HG02885 (cell line): Measurements from ENCODE around the gene ALOX12.
"Not testable (repeated sequence)": the region's sequence is repeated elsewhere in the genome, so short reads cannot be mapped to it uniquely, and the experiment has no call there.

ENCODE experiments used
- ATAC-seq: cut with Tn5 transposase; IDR thresholded peaks from one replicate; pipeline ENCODE4 v1.9.1; 2021; ENCODE audit warnings: mild to moderate bottlenecking; ENCODE audit not compliant: unreplicated experiment, poor library complexity

ALOX12 gene

GRCh38 chr17:6995500-6996255 is at the start of gene ALOX12:
ALOX12 (plus strand) TSS chr17:6996049; CDS start chr17:6996118, 69 bp downstream.
- ATAC-seq = no peak

- ATAC-seq = no peak
Measured at GRCh38 chr17:6947745-6948144, 48.1 kb upstream of the ALOX12 start.

- ATAC-seq = no peak
Measured at GRCh38 chr17:6948562-6948961, 47.3 kb upstream of the ALOX12 start.

GRCh38 chr17:6948976-6949375 is 46.9 kb upstream of the ALOX12 start:
- no peak for ATAC-seq

- ATAC-seq = not testable (repeated sequence)
Measured at GRCh38 chr17:6950938-6951337, 44.9 kb upstream of the ALOX12 start.

- ATAC-seq = no peak
Measured at GRCh38 chr17:6953689-6954088, 42.2 kb upstream of the ALOX12 start.

GRCh38 chr17:6959700-6960099 is 36.1 kb upstream of the ALOX12 start:
- no peak for ATAC-seq

- no peak for ATAC-seq
Measured at GRCh38 chr17:6969323-6969726, 26.5 kb upstream of the ALOX12 start.

GRCh38 chr17:6970992-6971391 is 24.9 kb upstream of the ALOX12 start:
- ATAC-seq = no peak

- not testable (repeated sequence) for ATAC-seq
Measured at GRCh38 chr17:6979440-6979839, 16.4 kb upstream of the ALOX12 start.

- no peak for ATAC-seq
Measured at GRCh38 chr17:6981426-6981825, 14.4 kb upstream of the ALOX12 start.

GRCh38 chr17:6985266-6985665 is 10.6 kb upstream of the ALOX12 start:
- ATAC-seq = no peak

GRCh38 chr17:6986676-6987075 is 9.2 kb upstream of the ALOX12 start:
- no peak for ATAC-seq

- ATAC-seq = no peak
Measured at GRCh38 chr17:6989779-6990178, 6.1 kb upstream of the ALOX12 start.

- ATAC-seq = not testable (repeated sequence)
Measured at GRCh38 chr17:6993613-6994056, 2.2 kb upstream of the ALOX12 start.

GRCh38 chr17:6994118-6994598 is 1.7 kb upstream of the ALOX12 start:
- ATAC-seq = no peak

- ATAC-seq = no peak
Measured at GRCh38 chr17:6994666-6995256, 1.1 kb upstream of the ALOX12 start.

GRCh38 chr17:6996256-6997011 is 585 bp downstream of the ALOX12 start:
- ATAC-seq = no peak

- no peak for ATAC-seq
Measured at GRCh38 chr17:6997171-6997570, 1.3 kb downstream of the ALOX12 start.

- no peak for ATAC-seq
Measured at GRCh38 chr17:6998855-6999508, 3.1 kb downstream of the ALOX12 start.
